ENCODE data around the gene PSG4. TPM values are rescaled to one million over a fixed set of nuclear protein-coding genes. Genes with fewer than 3 reads are reported as not detected.
"Not testable (repeated sequence)": the region's sequence is repeated elsewhere in the genome, so short reads cannot be mapped to it uniquely, and the experiment has no call there.

Gene PSG4
- total RNA-seq, 3 donors from 2014 or later (not counting 1 experiment from before 2014, with no cell fraction given) = not detected

GRCh38 chr19:43198686-43199419 lies 6.6 kb downstream of the PSG4 start:
- H3K4me3 ChIP-seq (ENCODE audit: low read length); H3K27ac ChIP-seq (ENCODE audit: low read length); H3K9me3 Mint-ChIP-seq; H3K36me3 ChIP-seq (ENCODE audit: control insufficient read depth, insufficient read depth, low read length); ATAC-seq; H3K4me1 ChIP-seq (ENCODE audit: control insufficient read depth, insufficient read depth, low read length); H3K36me3 Mint-ChIP-seq; DNase-seq; H3K27me3 ChIP-seq (ENCODE audit: control insufficient read depth, insufficient read depth, low read length); H3K9me3 ChIP-seq (ENCODE audit: control insufficient read depth, insufficient read depth, low read length); intact Hi-C loops (cut with micrococcal nuclease); H3K27ac Mint-ChIP-seq; H3K4me3 Mint-ChIP-seq; H3K4me1 Mint-ChIP-seq: not testable (repeated sequence)
- H3K27me3 Mint-ChIP-seq (ENCODE audit: low read depth in 2 of 2) = peaks cover 0 to 16% of the 10 kb centered on the region in 2 donors
- WGBS (ENCODE audit: insufficient coverage) = 49% methylated on average over 3 of the region's 5 CpGs

- H3K4me1 ChIP-seq (ENCODE audit: control insufficient read depth, insufficient read depth, low read length); ATAC-seq; H3K9me3 Mint-ChIP-seq; H3K4me3 Mint-ChIP-seq; H3K4me3 ChIP-seq (ENCODE audit: low read length); H3K4me1 Mint-ChIP-seq; H3K9me3 ChIP-seq (ENCODE audit: control insufficient read depth, insufficient read depth, low read length); H3K27ac Mint-ChIP-seq; H3K27ac ChIP-seq (ENCODE audit: low read length); H3K36me3 Mint-ChIP-seq; DNase-seq; H3K36me3 ChIP-seq (ENCODE audit: control insufficient read depth, insufficient read depth, low read length); H3K27me3 ChIP-seq (ENCODE audit: control insufficient read depth, insufficient read depth, low read length); intact Hi-C loops (cut with micrococcal nuclease): not testable (repeated sequence)
- H3K27me3 Mint-ChIP-seq (ENCODE audit: low read depth in 2 of 2) = peaks cover 0 to 25% of the 10 kb centered on the region in 2 donors
- WGBS (ENCODE audit: insufficient coverage) = 93% methylated on average over 4 of the region's 7 CpGs
Measured at GRCh38 chr19:43197666-43198397, 7.6 kb downstream of the PSG4 start.

- H3K9me3 ChIP-seq (ENCODE audit: control insufficient read depth, insufficient read depth, low read length); H3K4me3 Mint-ChIP-seq; H3K27ac ChIP-seq (ENCODE audit: low read length); H3K9me3 Mint-ChIP-seq; H3K4me1 ChIP-seq (ENCODE audit: control insufficient read depth, insufficient read depth, low read length); H3K4me3 ChIP-seq (ENCODE audit: low read length); H3K36me3 Mint-ChIP-seq; intact Hi-C loops (cut with micrococcal nuclease); H3K4me1 Mint-ChIP-seq; DNase-seq; ATAC-seq; H3K36me3 ChIP-seq (ENCODE audit: control insufficient read depth, insufficient read depth, low read length); H3K27ac Mint-ChIP-seq; H3K27me3 ChIP-seq (ENCODE audit: control insufficient read depth, insufficient read depth, low read length): not testable (repeated sequence)
- 80% methylated on average over 7 of the region's 7 CpGs for WGBS (ENCODE audit: insufficient coverage)
- H3K27me3 Mint-ChIP-seq (ENCODE audit: low read depth in 2 of 2) = peaks cover 6 to 46% of the 10 kb centered on the region in 2 donors
Measured at GRCh38 chr19:43194397-43194796, 11.0 kb downstream of the PSG4 start.

GRCh38 chr19:43192381-43193155 lies 12.9 kb downstream of the PSG4 start:
- H3K4me1 Mint-ChIP-seq; H3K4me1 ChIP-seq (ENCODE audit: control insufficient read depth, insufficient read depth, low read length); DNase-seq; H3K36me3 ChIP-seq (ENCODE audit: control insufficient read depth, insufficient read depth, low read length); H3K4me3 Mint-ChIP-seq; H3K27ac ChIP-seq (ENCODE audit: low read length); H3K27ac Mint-ChIP-seq; H3K36me3 Mint-ChIP-seq; H3K4me3 ChIP-seq (ENCODE audit: low read length); intact Hi-C loops (cut with micrococcal nuclease); H3K9me3 Mint-ChIP-seq; H3K27me3 ChIP-seq (ENCODE audit: control insufficient read depth, insufficient read depth, low read length); H3K9me3 ChIP-seq (ENCODE audit: control insufficient read depth, insufficient read depth, low read length); ATAC-seq: not testable (repeated sequence)
- peaks cover 6 to 46% of the 10 kb centered on the region in 2 donors for H3K27me3 Mint-ChIP-seq (ENCODE audit: low read depth in 2 of 2)
- WGBS (ENCODE audit: insufficient coverage) = 91% methylated on average over 2 of the region's 4 CpGs

- H3K4me3 Mint-ChIP-seq; intact Hi-C loops (cut with micrococcal nuclease); H3K4me3 ChIP-seq (ENCODE audit: low read length); H3K27ac ChIP-seq (ENCODE audit: low read length); ATAC-seq; H3K9me3 Mint-ChIP-seq; H3K27me3 ChIP-seq (ENCODE audit: control insufficient read depth, insufficient read depth, low read length); H3K36me3 ChIP-seq (ENCODE audit: control insufficient read depth, insufficient read depth, low read length); DNase-seq; H3K36me3 Mint-ChIP-seq; H3K4me1 Mint-ChIP-seq; H3K27ac Mint-ChIP-seq; H3K9me3 ChIP-seq (ENCODE audit: control insufficient read depth, insufficient read depth, low read length); H3K4me1 ChIP-seq (ENCODE audit: control insufficient read depth, insufficient read depth, low read length): not testable (repeated sequence)
- WGBS (ENCODE audit: insufficient coverage) = 72% methylated on average over 8 of the region's 9 CpGs
- H3K27me3 Mint-ChIP-seq (ENCODE audit: low read depth in 2 of 2) = peaks cover 14 to 29% of the 10 kb centered on the region in 2 donors
Measured at GRCh38 chr19:43188092-43188491, 17.3 kb downstream of the PSG4 start.

- H3K4me3 ChIP-seq (ENCODE audit: low read length); H3K4me1 Mint-ChIP-seq; H3K4me1 ChIP-seq (ENCODE audit: control insufficient read depth, insufficient read depth, low read length); H3K4me3 Mint-ChIP-seq; ATAC-seq; H3K36me3 ChIP-seq (ENCODE audit: control insufficient read depth, insufficient read depth, low read length); H3K9me3 Mint-ChIP-seq; H3K36me3 Mint-ChIP-seq; H3K27ac Mint-ChIP-seq; H3K27ac ChIP-seq (ENCODE audit: low read length); DNase-seq; intact Hi-C loops (cut with micrococcal nuclease); H3K9me3 ChIP-seq (ENCODE audit: control insufficient read depth, insufficient read depth, low read length); H3K27me3 ChIP-seq (ENCODE audit: control insufficient read depth, insufficient read depth, low read length): not testable (repeated sequence)
- peaks cover 11 to 27% of the 10 kb centered on the region in 2 donors for H3K27me3 Mint-ChIP-seq (ENCODE audit: low read depth in 2 of 2)
- WGBS (ENCODE audit: insufficient coverage) = 66% methylated on average over 7 of the region's 7 CpGs
Measured at GRCh38 chr19:43186311-43186935, 19.0 kb downstream of the PSG4 start, which contains the start of gene PSG5. TSS of gene PSG5 (minus strand) at chr19:43186536. CDS start at chr19:43186405, 131 bp downstream.

Data from natural killer cell (primary cell).